Activated CD8-positive, alpha-beta memory T cell treated with anti-CD3 and anti-CD28 coated beads for 48 hours (primary cell): Measurements from ENCODE around the gene FEZF2.

Experiments used
- DNase-seq, 3 experiments: peaks; one replicate each; pipeline ENCODE4 v3.0.0-alpha.2; 2020; ENCODE audit warnings: low read depth in 2 of 3, low spot score in 2 of 3

FEZF2 gene

DNA sequence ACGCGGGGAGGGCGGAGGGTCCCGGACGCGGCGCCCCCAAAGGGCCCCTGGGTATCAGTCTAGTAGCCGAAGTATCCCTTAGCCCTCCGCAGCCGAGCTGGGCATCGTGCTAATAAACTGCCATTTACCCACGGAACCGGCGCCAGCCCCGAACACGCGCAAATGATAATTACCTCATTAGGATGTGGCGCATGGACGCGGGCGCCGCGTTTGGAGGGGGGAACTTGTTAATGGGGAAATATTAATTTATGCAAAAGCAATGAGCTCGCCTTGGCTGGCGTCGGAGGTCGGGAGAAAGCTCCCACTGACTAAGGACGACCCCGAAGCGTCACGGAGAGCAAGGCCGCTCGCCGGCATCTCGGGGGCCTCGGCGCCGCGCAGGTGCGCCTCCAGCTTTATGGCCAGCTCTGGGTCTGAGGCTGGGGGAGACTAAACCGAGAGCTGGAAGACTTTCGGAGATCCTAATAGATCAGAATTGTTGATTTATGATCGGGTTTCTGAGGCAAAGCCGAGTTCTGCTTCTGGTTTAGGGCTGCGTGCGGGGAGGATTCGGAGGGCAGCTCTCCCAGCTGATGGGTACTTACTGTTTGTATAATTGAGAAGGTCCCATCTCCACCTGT, 474 bp upstream of the FEZF2 start:
- no peak for DNase-seq

DNA sequence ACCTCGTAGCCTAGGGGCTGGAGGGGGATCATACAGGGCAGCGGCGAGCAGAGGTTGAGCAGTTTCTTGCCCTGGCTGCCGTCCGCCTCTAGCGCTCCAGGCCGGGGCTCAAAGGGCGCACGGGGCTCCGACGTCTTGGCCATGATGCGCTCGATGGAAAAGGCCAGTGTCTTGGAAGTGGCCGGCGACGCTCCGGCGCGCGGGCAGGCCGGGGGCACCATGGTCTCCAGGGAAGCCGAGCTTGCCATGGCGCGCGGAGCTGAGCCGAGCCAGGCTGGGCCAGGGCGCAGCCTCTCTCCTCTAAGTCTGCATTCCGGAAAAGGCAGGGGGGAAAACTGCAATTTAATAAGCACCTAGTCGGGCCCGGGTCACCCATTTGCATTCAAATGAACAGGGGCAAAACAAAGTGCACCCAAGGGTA, 719 bp downstream of the FEZF2 start:
- no peak for DNase-seq

DNA sequence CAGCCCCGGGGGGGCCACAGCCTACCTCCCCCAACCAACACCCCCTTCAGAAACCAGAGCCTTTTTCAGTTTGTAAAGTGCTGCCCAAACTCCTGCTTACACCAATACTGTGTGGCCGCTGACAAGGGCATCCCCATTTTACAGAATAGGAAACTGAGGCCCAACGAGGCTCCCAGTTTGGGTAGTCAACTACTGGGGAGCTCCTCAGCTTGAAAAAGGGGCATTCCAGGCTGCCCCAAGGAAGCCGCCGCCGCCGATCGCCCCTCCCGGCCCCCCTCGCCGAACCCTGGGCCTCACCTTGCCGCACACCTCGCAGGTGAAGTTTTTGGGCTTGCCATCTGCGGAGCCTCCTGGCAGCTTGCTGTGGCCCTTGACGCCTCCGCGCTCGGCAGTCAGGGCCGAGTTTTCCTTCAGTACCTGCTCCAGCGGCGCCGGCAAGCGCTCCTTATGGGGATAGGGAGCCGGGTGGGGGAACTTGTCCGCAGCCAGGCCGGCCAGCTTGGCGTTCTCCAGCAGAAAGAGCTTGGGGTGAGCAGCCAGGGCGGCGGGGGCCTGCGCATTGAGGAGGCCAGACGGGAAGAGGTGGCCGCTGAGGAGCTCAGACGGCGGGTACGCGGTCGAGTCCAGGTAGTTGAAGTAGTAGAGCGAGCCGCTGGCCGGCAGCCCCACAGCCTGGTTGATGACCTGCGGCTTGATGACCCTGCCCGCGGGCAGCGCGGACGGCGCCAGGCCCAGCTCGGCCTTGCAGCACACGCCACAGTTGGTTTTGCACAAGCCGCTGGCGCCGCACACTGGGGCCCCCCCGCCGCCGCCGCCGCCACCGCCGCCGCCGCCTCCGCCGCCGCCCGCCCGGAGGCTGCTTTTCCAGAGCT, 1.4 kb downstream of the FEZF2 start:
- DNase-seq: no peak

DNA sequence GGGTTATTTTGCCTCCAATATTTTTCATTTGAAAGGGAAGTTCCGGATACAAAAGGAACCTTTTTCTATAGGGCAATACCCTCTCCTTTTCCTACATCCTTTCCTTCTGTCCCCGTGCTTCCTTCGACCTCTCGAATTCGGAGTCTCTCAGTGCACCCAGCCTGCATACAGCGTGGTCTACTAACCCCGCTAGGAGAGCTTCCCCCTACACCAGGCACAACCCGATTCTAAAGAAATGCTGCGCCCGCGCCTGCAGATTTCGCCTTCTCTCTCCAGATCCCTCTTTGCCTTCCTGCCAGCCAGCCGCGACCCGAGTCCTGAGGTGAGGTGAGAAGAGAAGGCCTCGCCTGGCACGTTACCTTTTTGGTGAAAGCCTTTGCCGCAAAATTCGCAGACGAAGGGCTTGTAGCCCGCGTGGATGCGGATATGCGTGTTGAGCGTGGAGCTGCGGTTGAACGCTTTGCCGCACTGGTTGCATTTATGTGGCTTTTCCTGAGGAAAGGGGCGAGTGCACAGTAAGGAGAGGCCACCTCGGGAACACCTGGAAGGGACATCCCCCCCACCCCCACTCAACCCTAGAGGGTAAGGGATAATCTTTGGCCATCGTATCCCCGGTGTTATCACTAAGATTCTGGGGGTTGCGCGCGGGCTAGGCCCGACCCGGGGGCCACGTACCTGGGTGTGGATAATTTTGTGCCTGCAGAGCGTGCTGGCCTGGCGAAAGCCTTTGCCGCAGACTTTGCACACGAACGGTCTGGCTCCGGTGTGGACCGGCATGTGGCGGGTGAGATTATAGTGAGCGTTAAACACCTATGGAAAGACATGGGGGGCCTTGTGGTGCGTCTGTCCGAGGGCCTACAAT, 2.3 kb downstream of the FEZF2 start:
- no peak for DNase-seq

DNA sequence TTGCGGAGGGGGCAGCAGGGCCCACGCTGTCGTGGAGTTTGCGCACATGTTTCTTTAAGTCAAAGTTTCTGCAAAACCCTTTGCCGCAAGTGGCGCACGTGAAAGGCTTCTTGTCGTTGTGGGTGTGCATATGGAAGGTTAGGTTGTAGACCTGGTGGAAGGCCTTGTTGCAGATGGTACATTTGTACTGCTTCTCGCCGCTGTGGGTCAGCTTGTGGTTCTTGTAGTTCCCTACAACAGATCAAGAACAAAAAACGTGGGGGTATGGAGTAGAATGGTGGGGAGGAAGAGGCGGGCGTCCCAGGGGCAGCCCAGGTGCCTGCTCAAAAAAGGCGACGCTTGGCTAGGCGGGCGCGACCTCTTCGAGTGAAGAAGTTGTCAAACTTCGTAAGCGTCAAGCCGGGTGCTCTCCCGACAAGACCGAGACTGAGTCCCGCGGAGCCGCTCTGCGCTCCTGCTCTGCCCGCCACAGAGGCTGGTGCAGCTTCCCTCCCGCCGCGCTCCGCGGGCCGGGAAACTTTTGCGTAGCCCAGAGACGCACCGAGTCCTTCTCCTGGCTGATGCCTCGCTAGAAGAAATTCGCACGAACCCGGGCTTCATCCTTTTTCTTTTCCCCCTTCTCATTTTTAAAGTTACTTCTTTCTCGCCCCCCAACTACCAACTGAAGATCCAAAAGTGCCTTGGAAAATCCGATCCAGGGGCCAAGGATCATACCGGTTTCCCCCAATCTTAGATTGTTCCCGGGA, 3.1 kb downstream of the FEZF2 start:
- no peak for DNase-seq

DNA sequence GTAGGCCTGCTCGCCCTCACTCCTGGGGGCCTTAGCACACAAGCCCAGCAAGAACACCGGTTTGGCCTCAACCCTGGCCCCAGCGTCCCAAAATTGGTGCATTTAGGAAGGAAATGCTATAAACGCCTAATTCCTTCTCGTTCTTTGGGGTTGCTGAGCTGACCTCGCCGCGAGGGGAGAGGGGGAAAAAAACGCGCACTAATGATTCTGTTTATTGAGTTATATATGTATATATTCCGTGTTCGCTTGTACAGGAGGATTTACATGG, 3.9 kb downstream of the FEZF2 start:
- DNase-seq: no peak

DNA sequence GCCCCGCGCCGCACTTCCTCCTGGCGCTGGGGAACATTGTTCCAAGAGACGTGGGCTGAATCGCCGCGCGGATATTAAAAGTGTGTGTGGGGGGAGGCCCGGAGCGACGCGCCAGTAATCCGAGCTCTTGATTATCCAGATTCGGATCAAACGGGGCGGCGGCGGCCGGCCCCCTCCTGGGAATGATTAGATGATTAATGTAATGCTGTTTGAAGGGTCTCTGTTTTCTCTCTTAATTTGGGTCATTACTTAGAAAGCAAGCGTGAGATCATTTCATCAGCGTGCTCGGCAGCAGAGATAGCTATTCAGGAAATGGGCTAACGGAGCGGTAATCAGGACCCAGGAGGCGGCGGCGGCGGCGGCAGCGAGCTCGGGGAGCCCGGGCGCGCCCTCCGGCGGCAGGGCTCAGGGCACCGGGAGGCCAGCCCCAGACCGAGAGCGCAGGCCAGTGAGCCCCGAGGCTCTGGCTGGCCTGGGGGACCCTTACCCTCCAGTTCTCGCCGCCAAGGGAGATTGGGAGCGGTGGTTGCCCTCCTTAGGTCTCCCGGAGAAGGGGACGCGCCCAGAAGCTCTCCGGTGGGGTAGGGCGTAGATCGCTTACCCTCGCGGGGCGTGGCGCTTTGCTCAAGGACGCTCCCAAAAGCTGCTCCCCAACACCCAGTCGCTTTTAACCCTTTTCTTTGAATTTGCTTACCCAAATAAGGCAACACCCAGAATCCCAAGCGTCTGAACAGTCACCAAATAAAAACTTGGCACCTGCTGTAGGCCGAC, 4.5 kb downstream of the FEZF2 start:
- DNase-seq: no peak

DNA sequence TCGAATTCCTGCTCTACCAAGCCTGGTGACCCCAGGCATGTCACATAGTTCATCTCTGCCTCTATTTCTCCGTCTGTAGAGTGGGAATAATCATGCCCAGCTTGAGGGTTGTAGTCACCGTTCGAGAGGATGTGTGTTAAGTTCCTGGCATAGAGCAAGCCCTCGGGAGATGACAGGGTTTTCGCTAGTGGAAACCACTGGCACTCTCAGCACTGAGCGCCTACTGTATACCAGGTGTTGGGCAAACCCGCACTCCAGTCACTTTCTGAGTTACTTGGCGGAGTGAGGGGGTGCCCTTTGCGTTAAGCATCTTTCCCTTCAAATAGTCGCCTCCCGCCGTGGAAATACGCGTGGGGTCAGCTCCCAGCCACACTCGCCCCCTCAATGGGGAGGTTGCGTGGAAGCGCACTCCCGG, 5.1 kb downstream of the FEZF2 start:
- no peak for DNase-seq

DNA sequence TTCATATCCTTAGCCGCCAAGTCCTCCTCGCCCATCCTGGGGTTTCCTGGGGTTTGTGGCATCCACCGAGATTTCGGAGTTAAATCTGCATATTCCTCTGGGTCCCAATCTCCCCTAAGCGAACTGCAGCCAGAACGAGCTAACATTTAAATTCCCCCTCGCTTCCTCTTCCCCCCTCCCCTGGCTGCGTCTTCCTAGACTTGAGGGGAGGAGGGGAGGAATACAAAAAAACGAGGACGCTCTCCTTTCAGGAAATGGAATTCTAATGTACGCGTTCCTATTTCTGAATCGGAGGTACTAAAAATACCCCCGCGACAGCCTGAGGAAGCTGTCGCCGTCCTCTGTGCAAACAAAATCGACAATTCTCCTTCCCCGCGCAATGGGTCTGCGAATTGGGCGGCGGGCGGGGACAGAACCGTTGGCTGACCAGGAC, 5.6 kb downstream of the FEZF2 start:
- DNase-seq: no peak

DNA sequence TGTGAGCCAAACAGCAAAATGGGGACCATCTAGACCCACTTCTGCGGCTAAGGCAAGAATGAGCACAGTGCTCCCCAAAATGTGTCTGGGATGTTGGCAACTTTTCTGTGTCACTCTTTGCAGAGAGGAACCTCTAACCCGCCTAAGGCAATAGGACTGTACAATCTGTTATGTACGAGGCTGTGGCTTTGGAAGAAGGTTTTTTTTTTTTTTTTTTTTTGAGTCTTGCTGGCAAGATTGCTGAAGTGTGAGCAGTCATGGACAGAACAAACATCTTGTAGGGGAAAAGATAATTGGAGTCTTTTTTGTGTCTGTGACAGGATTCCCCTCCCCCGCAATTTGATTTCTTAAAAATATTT, 7.2 kb downstream of the FEZF2 start:
- no peak for DNase-seq

DNA sequence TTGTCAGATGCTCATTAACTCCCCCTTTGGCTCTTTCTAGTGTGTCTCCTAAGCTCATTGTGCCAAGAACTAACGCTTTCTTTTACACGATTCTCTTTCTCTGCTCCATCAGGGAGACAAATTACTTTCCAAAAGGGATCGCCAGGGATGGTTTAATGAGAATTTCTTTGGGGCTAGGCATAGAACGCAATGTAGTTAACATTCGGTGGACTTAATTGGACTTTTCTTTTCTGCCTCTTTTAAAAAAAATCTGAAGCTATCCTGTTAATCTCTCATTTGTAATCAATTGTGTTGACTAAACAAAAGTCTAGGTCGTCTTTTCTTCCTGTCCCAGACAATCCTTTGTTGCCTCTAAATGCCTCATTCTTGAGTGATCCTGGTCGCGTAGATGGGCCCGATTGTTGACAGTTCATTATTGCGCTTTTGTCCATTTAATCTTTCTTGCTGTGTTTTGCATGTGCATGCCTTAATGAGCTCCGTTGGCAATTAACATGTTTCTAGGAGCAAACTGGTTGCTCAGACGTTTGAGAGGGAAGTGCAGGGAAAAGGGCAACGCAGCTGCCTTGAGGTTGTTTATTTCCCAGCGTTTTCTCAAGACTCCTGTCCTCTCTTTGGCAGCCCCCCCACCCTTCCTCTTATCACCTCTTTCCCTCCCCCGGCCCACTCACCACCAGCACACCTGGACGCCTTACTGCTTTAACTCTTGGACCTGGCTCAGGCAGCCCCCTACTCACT, 7.8 kb downstream of the FEZF2 start:
- DNase-seq: no peak

DNA sequence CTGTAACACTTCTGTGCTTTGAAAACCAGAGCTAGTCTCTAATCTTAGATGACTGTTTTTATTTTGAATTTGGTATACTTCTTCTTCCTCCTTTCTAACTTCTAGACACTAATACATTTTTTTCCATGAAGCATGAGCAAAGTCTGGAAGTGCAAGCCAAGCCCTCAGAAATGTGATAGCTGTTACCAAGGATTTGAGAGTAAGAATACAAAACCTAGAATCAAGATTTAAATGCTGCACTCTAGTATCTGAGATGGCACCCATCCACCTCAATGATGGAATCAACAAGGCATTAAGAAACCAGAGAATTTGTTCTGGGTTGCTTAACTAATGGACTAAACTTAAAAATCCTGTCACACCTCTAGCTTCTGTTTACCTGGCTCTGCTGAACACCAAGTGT, 9.2 kb downstream of the FEZF2 start:
- DNase-seq: no peak

DNA sequence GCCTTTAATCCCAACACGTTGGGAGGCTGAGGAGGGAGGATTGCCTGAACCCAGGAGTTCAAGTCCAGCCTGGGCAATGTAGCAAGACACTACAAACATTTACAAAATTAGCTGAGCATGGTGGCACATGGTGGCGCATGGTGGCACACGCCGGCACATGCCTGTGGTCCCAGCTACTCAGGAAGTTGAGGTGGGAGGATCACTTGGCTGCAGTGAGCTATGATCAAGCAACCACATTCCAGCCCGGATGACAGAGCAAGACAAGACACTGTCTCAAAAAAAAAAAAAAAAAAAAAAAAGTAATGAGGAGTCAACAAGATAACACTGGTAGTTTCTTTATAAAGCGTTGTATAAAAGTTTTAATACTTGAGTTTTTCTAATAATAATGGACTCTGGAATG, 10.1 kb downstream of the FEZF2 start:
- no peak for DNase-seq

DNA sequence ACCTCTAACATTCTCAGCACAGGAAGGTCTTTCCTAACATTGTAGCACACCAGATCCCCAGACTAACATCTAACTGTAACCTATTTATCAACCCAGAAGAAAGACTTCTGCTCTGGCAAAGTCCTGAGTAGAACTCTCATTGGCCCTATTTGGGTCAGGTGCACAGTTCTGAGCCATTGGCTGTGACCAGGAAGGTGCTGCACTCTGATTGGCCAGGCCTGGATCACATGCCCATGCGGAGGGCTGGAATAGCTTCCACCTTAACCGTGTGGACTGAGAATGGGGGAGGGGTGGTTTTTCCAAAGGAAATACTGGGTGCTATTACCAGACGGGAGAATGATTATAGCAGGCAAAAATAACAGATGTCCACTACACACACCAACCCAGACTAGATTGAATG, 11.5 kb downstream of the FEZF2 start:
- DNase-seq: no peak

DNA sequence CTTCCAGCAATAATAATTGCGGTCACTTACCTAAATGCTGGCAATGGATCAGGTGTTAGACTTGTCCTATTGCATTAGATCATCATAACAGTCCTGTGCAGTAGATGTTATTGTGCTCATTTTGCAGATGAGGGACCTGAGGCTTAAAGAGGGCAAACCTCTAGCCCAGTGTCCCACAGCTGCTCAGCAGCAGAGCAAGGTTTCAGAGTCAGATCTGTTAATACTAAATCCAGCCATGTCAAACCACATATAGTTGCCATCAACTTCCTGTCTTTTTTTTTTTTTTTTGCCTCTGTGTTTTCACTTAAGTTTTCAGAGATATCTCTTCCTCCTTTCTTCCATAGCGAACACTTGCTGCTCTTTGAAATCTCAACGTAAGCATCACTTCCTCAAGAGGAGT, 12.1 kb downstream of the FEZF2 start:
- no peak for DNase-seq

DNA sequence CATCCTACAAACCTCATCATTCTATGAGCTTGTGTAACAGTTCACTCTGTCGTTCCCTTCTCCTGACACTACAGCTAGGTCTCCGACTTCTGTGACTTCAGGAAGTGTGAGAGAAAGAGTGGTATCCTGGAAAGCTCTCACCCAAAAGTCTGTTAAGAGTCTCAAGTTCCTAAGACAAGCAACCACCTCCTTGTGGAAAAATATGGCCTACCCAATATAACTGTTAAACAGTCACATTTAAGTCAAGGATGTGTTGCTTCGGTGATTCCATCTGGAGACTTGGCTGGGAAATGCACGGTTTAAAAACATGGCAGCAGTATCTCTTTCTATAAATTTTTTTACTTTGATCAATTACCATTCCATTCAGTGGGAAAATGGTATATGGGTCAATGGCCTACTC, 13.8 kb downstream of the FEZF2 start:
- no peak for DNase-seq

DNA sequence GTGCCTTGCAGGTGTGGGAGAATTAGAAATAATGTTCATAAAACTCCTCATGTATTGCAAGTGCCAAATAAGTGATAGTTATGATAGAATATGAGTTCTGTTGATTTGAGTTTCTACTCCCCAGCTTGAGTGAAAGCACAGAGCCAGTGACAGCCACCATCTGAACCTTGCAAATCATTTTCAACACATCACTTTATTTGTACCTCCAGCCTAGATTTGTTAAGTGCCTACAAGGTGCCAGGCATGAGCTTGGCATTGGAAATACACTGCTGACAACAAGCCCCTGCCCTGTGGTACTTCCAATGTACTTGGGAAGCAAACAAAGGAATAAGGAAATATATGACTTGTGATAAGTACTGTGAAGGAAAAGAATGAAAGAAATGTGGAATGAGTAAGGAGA, 17.0 kb downstream of the FEZF2 start:
- no peak for DNase-seq

DNA sequence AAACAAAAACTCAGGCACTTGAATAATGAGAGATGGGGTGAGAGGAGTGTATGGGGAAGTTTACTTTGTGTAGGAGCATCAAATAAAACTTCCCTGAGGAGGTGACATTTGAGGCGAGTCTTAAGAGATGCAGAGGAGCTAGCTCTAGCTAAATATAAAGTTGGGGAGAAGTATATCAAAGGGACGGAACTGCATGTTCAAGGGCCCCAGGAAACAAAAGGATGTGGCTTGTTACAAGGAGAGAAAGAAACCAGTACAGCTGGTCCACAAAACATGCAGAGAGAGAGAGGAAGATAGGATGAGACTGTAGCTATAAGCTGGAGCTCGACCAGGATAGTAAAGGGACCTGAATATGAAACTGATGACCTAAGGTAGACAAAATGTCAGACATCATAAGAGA, 17.6 kb downstream of the FEZF2 start:
- DNase-seq: no peak

DNA sequence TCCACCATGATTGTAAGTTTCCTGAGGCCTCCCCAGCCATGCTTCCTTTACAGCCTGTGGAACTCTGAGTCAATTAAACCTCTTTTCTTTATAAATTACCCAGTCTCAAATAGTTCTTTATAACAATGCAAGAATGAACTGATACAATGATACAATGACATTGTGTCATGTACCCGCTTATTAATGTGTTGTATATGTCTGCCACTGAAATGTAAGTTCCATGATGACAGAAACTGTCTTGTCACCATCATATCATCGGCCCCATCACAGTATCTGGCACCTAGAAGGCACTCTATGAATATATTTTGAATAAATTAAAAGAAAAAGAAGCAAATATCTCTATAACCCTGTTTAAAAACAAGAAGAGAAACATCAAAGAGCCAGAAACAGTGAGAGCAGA, 29.6 kb downstream of the FEZF2 start:
- no peak for DNase-seq

DNA sequence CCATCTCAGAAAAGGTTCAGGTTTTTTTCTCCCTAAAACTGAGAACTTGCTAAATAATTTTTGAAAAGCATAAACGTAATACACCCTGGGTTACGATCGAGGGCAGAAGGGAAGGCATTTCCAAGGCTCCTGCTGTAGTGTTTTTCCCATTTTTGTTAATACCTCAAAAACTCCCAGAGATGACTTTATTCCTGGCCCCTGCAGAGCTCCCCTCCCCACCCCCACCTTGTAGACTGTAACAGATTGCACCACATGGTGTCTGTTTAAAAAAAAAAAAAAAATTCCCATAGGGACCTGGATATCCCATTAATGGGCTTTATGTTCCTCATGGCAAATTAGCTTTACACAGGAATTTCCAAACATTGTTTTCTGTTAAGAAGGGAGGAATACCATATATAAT, 38.2 kb downstream of the FEZF2 start:
- DNase-seq: no peak
